IPS-18a (cell line): Measurements from ENCODE around the gene GNPAT.

Experiments used
- H3K27ac ChIP-seq: one replicate; pipeline ENCODE4 v1.5.1; 2013; ENCODE audit warnings: low read length
- H3K27me3 ChIP-seq: one replicate; pipeline ENCODE4 v1.6.1; 2013; ENCODE audit warnings: mild to moderate bottlenecking, low read length; ENCODE audit not compliant: control insufficient read depth, insufficient read depth
- H3K36me3 ChIP-seq: one replicate; pipeline ENCODE4 v1.6.1; 2013; ENCODE audit warnings: low read depth, low read length; ENCODE audit not compliant: control insufficient read depth
- H3K4me1 ChIP-seq: one replicate; pipeline ENCODE4 v1.6.1; 2013; ENCODE audit warnings: low read depth, low read length; ENCODE audit not compliant: control insufficient read depth
- H3K4me3 ChIP-seq: one replicate; pipeline ENCODE4 v1.5.1; 2013; ENCODE audit warnings: low read length
- H3K9ac ChIP-seq: one replicate; pipeline ENCODE4 v1.6.1; 2013; ENCODE audit warnings: mild to moderate bottlenecking, low read length, moderate library complexity
- H3K9me3 ChIP-seq: one replicate; pipeline ENCODE4 v1.6.1; 2013; ENCODE audit warnings: low read depth, low read length; ENCODE audit not compliant: control insufficient read depth

GNPAT gene

GRCh38 chr1:231264642-231265041 lies 23.6 kb downstream of the GNPAT start:
- Histone ChIP-seq H3K4me3 (no peak overlapping the region), H3K36me3 (peaks cover 51% of the 10 kb centered on the region), H3K27me3 (no peaks in the 10 kb centered on the region), H3K9ac (no peak overlapping the region), H3K9me3 (no peaks in the 10 kb centered on the region), H3K27ac (no peak overlapping the region), H3K4me1 (no peaks in the 10 kb centered on the region)

DNA sequence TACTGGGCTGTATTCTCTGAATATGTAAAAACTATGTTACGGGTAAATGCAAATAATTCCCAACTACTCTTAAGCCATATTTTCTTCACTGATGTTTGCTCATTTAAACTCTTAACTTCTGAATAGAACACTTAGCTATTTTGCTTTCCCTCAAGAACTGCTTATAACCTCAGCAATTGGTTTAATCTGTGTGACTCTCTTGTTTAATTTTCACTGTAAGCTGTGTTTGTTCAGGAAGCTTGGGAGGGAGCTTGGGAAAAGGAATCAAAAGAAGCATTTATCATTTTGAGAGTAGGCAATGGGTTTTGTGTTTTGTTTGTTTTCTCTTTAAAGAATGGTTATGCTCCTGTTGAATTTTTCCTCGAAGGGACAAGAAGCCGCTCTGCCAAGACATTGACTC lies 24.4 kb downstream of the GNPAT start:
- H3K27ac ChIP-seq: no peak overlapping the region
- peaks cover 55% of the 10 kb centered on the region for H3K36me3 ChIP-seq
- H3K4me3 ChIP-seq: no peak overlapping the region
- no peaks in the 10 kb centered on the region for H3K27me3 ChIP-seq
- no peak overlapping the region for H3K9ac ChIP-seq
- no peaks in the 10 kb centered on the region for H3K9me3 ChIP-seq
- H3K4me1 ChIP-seq: no peaks in the 10 kb centered on the region

DNA sequence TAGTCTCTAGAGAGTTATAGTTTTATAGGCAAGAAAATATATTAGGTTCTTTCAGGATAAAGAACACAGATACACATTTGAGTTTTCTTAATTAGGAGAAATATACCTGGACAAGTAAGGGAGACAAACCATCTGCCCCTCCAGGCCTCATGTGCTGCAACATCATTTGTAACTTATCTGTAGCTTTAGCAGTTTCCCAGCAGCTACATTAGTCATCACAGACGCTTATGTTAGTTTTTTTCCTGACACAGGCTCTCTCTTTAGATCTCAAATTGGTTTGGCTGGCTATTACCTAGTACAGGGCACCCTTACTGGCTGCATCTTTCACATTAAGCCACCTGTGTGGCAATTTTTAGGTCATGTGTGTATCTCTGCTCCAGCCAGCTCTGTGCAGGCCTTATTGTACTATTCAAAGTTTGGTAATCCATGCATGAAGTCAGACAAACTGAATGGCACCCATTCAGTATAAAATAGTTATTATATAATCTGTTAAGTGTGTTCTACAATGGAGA lies 25.9 kb downstream of the GNPAT start:
- H3K27ac ChIP-seq: no peak overlapping the region
- H3K4me1 ChIP-seq: no peaks in the 10 kb centered on the region
- no peaks in the 10 kb centered on the region for H3K27me3 ChIP-seq
- H3K9me3 ChIP-seq: no peaks in the 10 kb centered on the region
- H3K4me3 ChIP-seq: no peak overlapping the region
- H3K36me3 ChIP-seq: peaks cover 57% of the 10 kb centered on the region
- H3K9ac ChIP-seq: no peak overlapping the region

DNA sequence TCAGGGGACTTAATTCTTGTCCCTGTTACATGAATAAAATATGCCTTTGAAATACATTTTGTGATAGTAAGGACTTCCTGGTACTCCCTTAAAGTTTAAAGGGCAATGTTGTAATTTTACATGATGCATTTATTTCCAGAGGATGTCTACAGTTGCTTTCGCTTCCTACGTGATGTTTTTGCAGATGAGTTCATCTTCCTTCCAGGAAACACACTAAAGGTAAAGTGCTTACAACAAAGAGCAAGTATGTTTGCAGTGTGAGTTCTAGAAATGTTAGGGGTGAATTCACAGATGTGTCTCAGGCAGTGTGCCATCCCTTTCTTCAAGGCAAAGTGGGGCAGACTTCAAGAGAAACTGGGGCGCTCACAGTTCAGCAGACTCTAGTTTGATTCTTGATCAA lies 31.2 kb downstream of the GNPAT start:
- H3K36me3 ChIP-seq: peaks cover 58% of the 10 kb centered on the region

GRCh38 chr1:231272880-231273279 lies 31.9 kb downstream of the GNPAT start:
- Histone ChIP-seq H3K27ac (no peak overlapping the region), H3K36me3 (peaks cover 51% of the 10 kb centered on the region), H3K9me3 (no peaks in the 10 kb centered on the region)

More for the DNA sequence above, 31.2 kb downstream of the GNPAT start:
- Histone ChIP-seq H3K9ac (no peak overlapping the region), H3K4me1 (no peaks in the 10 kb centered on the region), H3K9me3 (no peaks in the 10 kb centered on the region), H3K4me3 (no peak overlapping the region), H3K27me3 (no peaks in the 10 kb centered on the region), H3K27ac (no peak overlapping the region)

GRCh38 chr1:231274119-231274825 lies 33.3 kb downstream of the GNPAT start:
- H3K9me3 ChIP-seq: no peaks in the 10 kb centered on the region
- no peak overlapping the region for H3K9ac ChIP-seq
- H3K36me3 ChIP-seq: peaks cover 50% of the 10 kb centered on the region
- H3K27ac ChIP-seq: no peak overlapping the region
- H3K4me3 ChIP-seq: no peak overlapping the region
- no peaks in the 10 kb centered on the region for H3K4me1 ChIP-seq
- no peaks in the 10 kb centered on the region for H3K27me3 ChIP-seq

More at GRCh38 chr1:231272880-231273279, 31.9 kb downstream of the GNPAT start:
- no peak overlapping the region for H3K9ac ChIP-seq
- H3K4me3 ChIP-seq: no peak overlapping the region
- no peaks in the 10 kb centered on the region for H3K27me3 ChIP-seq
- H3K4me1 ChIP-seq: no peaks in the 10 kb centered on the region

DNA sequence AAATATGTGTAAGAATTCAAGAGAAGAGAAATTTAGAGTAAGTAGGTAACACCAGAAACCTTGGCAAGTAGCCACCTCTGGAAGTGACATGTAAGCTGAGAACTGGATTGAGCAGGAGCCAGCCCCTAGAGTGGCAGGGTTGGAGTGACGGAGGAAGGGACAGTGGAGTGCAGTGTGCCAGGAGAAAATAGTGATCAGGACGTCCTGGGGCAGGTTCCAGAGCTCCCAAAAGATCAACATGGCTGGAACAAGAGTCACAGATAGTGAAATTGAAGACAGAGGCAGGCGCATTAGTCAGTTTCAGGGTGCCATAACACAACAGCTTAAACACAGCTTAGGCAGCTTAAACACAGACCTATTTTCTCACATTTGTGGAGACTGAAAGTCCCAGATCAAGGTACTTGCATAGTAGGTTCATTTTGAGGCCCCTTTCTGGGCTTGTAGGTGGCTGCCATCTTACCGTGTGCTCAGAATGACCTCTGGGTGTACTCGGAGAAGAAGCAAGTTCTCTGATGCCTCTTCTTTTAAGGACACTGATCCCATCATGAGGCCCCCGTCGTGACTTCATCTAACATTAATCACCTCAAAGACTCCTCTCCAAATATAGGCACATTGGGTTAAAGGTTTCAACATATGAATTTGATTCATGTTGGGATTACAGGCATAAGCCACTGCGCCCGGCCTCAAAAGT lies 37.2 kb downstream of the GNPAT start:
- no peaks in the 10 kb centered on the region for H3K4me1 ChIP-seq
- peaks cover 27% of the 10 kb centered on the region for H3K36me3 ChIP-seq
- no peak overlapping the region for H3K4me3 ChIP-seq
- no peak overlapping the region for H3K27ac ChIP-seq
- no peaks in the 10 kb centered on the region for H3K9me3 ChIP-seq
- H3K27me3 ChIP-seq: no peaks in the 10 kb centered on the region
- H3K9ac ChIP-seq: no peak overlapping the region

DNA sequence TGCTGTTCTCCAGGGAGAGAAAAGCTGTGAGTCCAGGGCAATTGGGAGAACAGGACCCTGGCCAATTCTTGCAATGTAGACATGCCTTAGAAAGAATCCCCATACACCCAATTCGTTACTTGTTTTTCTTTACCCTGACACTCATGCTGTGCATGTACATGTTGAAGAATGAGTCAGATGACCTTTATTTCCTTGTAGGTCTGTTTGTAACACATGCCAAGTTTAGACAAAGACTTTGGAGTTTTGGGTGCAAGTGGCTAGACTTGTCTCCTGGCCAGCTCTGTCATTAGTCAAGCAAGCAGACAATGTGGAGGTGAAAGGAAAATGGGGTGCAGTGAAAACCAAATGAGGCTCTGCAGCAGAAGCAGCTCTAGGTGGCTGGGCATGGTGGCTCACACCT lies 38.1 kb downstream of the GNPAT start:
- no peaks in the 10 kb centered on the region for H3K27me3 ChIP-seq
- no peak overlapping the region for H3K9ac ChIP-seq
- peaks cover 23% of the 10 kb centered on the region for H3K36me3 ChIP-seq
- H3K9me3 ChIP-seq: no peaks in the 10 kb centered on the region
- H3K4me3 ChIP-seq: no peak overlapping the region
- no peak overlapping the region for H3K27ac ChIP-seq
- H3K4me1 ChIP-seq: no peaks in the 10 kb centered on the region

- no peaks in the 10 kb centered on the region for H3K4me1 ChIP-seq
- H3K4me3 ChIP-seq: no peak overlapping the region
- H3K27ac ChIP-seq: no peak overlapping the region
- H3K9me3 ChIP-seq: no peaks in the 10 kb centered on the region
- H3K9ac ChIP-seq: no peak overlapping the region
- no peaks in the 10 kb centered on the region for H3K27me3 ChIP-seq
- peaks cover 17% of the 10 kb centered on the region for H3K36me3 ChIP-seq
Observed at GRCh38 chr1:231279683-231280082, 38.7 kb downstream of the GNPAT start.

DNA sequence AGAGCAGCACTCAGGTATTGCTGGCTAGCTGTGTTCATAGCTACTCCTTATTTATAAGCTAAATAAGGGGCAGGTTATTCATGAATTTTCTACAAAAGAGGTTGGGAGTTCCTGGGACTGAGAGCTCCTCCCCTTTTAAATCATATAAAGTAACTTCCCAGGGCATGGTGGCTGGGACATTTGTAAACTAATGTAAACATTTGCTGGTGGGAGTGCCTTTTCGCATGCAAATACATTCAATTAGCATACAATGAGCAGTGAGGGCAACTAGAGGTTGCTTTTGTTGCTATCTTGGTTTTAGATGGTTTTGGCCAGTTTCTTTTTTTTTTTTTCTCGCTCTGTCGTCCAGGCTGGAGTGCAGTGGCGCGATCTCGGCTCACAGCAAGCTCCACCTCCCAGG lies 43.4 kb downstream of the GNPAT start:
- Histone ChIP-seq H3K9me3 (no peaks in the 10 kb centered on the region), H3K27ac (no peak overlapping the region), H3K4me3 (no peak overlapping the region), H3K36me3 (no peaks in the 10 kb centered on the region), H3K4me1 (no peaks in the 10 kb centered on the region), H3K27me3 (no peaks in the 10 kb centered on the region), H3K9ac (no peak overlapping the region)

GRCh38 chr1:231286603-231287002 lies 45.6 kb downstream of the GNPAT start:
- Histone ChIP-seq H3K36me3 (no peaks in the 10 kb centered on the region), H3K27me3 (no peaks in the 10 kb centered on the region), H3K4me1 (no peaks in the 10 kb centered on the region), H3K27ac (no peak overlapping the region), H3K9ac (no peak overlapping the region), H3K9me3 (no peaks in the 10 kb centered on the region), H3K4me3 (no peak overlapping the region)

DNA sequence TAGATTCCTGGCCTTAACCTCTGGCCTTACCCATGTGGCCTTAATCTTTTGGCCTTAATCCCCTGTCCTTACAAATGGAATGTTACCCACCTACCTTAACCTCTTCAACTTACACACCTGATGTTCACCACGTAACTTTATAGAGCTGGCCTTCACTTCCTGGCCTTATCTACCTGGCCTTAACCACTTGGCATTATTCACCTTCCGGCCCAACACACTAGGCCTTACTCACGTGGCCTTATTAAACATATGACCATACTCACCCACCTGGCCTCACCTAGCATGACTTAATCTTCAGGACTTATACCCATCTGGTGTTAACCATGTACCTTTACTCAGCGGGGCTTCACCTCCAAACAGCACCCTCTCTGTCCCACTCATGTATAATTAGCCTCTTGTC lies 54.9 kb downstream of the GNPAT start:
- Histone ChIP-seq H3K9me3 (no peaks in the 10 kb centered on the region), H3K9ac (no peak overlapping the region), H3K27me3 (no peaks in the 10 kb centered on the region), H3K36me3 (no peaks in the 10 kb centered on the region), H3K4me3 (no peak overlapping the region), H3K27ac (no peak overlapping the region), H3K4me1 (no peaks in the 10 kb centered on the region)
